Left ventricle myocardium superior (tissue), 1 donor: ENCODE data around the gene GPR78. TPM values are rescaled to one million over a fixed set of nuclear protein-coding genes. Genes with fewer than 3 reads are reported as not detected.
"Not testable (repeated sequence)": the region's sequence is repeated elsewhere in the genome, so short reads cannot be mapped to it uniquely, and the experiment has no call there.

ENCODE experiments used
- ATAC-seq: fragments of 200-7000 bp; cut with Tn5 transposase; one replicate; pipeline ENCODE4 v1.9.1; 2020; ENCODE audit warnings: mild to moderate bottlenecking, moderate library complexity
- DNase-seq: peaks from one replicate; pipeline ENCODE4 v3.0.0-alpha.2; 2020
- intact Hi-C: fragments of 100-400 bp; cut with micrococcal nuclease; formaldehyde crosslinking; loops from one replicate; pipeline ENCODE4 v1.11.0; 2022
- total RNA-seq: library from RNA; stranded (reverse); fragmentation: NEBNext Ultra II Directional; extraction: Animal tissue kit (Norgen Biotek cat#: 25700); gene quantifications from one replicate; pipeline ENCODE4 v1.2.1, GENCODE V29; 2021
- donor health status: DM: no; HTN: yes; CAD: no; lungs with severe emphysema.

Gene GPR78
- total RNA-seq, 1 donor from 2014 or later = not detected

- DNase-seq = peak; percentile 55
- intact Hi-C loops = no loop called here
- ATAC-seq = peak; percentile 26
Observed at GRCh38 chr4:8607603-8608481, 27.6 kb downstream of the GPR78 start.

- no peak for ATAC-seq
- intact Hi-C loops = no loop called here
- DNase-seq = no peak
Observed at GRCh38 chr4:8608714-8609391, 28.7 kb downstream of the GPR78 start.

GRCh38 chr4:8609406-8609805 lies 29.2 kb downstream of the GPR78 start:
- DNase-seq (no peak), ATAC-seq (no peak)
- intact Hi-C loops = no loop called here

GRCh38 chr4:8609824-8610350 lies 29.7 kb downstream of the GPR78 start:
- DNase-seq = no peak
- intact Hi-C loops = no loop called here
- no peak for ATAC-seq

DNA sequence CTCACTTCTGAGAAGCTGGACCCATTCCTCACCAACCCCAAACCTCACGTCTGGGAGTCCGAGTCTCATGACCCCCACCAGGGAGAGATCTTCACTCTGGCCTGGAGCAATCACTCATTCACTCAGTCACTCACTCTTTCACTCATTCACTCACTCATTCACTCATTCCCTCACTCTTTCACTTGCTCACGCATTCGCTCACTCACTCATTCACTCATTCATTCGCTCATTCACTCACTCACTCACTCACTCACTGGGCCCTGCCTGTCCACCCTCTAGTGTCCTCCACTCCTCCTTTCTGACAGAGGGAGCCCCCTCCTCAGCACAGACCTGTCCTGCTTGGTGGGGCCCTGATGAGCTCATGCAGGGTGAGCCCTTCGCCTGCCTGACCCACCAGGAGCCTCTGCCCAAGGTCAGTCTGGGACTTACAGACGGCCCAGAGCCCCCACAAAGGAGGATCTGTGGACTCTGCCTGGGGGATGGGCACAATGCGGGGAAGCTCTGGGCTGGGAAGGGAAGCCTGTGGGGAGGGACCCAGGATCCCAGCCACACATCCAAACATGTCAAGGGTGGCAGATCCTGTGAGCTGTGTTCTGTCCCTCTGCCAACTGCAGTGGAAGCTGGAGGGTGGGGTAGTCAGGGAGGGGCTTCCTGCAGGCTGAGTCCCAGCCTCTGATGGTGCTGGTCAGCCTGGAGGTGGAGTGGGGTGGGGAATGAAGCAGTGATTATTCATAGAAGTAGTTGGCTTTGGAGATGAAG lies 30.8 kb downstream of the GPR78 start:
- ATAC-seq = peak; percentile 75
- intact Hi-C loops = no loop called here
- peak; percentile 40 for DNase-seq

- no peak for ATAC-seq
- intact Hi-C loops = no loop called here
- DNase-seq = no peak
Observed at GRCh38 chr4:8612646-8613045, 32.5 kb downstream of the GPR78 start.

DNA sequence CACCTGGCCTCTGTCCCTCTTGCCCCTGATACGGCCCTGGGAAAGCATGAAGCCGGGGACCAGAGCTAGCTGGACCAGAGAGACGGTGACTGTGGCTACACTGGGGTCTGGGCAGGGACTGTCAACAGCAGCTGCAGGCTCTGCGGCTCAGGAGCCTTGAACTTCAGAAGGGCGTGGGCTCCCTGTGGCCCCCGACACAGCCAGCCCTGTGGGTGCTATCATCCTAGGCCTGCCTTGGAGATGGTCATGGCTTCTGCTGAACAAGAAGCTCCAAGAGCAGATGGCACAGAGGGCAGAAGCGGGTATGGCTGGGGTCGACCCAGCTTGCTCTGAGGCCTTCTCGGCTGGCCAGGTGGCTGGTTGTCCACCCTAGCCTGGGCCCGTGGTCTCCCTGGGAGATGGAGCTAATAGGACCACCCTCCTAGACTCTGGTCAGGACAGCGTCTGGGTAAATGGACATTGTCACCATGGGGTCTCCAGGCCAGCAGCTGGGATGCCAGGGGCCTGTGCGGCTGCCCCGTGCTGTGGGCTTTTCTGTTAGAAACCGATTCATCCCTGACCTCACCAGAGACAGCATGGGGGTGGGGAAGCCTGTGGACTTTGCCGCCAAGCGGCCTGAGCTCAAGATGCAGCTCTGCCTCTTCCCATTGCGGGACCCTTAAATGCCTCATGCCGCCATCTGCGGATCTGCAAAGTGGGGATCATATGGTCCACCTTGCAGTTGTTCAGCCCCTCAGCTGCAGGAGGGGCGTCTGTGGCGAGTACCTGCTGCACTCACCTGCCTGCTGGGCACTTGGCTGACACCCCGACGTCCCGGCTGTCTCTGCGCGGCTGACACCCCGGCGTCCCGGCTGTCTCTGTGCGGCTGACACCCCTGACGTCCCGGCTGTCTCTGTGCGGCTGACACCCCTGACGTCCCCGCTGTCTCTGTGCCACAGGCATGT lies 33.5 kb downstream of the GPR78 start:
- intact Hi-C loops = no loop called here
- ATAC-seq = no peak
- DNase-seq = peak; percentile 3

GRCh38 chr4:8614365-8615193 lies 34.4 kb downstream of the GPR78 start:
- no peak for ATAC-seq
- peak; percentile 3 for DNase-seq
- intact Hi-C loops = no loop called here

DNA sequence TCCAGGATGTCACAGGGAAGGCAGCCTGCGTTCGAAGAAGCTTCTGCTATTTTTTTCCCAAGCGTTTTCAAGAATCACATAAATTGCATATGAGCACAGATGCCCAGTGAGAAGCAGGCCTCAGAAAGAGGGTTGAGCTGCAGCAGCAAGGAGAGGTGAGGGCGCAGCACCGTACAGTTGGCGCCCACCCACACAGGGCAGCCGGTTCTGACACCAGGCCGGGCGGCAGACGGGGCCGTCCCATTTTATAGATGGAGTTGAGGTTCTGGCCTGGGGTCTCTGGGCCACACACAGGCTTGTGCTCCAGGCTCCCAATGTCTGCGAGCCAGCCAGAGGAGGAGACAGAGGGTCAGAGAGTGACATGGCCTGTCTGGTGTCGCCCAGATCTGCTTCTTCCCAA lies 35.2 kb downstream of the GPR78 start:
- DNase-seq = peak; percentile 8
- no peak for ATAC-seq
- intact Hi-C loops = no loop called here

DNA sequence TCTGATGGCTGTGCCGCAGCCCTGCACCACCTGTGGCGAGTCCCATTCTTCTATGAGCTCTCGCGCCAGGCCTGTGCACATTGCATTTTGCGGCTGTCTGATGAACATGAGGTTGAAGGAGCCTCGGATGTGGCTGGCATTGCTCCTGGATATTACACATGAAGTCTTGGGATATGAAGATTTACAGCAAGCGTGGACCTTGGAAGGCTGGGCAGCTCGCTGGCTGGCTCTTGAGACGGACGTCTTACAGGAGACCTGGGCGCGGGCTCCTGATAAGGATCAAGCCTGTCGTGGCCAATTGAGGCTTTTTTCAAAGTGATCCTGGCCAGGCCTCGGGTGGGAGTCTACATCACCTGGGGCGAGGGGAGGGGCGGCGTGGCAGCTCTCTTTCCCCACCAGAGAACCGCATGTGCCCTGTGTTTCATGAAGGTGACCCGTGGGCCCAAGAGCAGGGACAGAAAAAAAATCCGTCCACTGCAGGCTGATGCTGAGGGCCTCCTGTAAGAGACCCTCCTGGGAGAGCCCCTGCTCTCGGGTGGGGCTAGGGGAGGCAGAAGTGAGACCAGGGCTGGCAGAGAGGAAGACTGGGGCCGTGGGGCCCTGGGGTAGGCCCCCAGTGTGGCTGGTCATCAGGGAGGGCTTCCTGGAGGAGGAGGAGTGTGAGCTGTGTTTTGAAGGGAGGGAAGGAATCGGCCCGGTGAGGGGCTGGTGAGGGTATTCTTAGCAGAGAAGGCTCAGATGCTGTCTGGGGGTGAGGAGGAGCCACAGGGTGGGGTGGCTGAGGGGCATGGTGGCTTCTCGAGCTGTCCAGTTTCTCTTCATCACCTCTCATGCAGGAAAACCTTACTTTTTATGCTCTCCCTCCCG lies 36.0 kb downstream of the GPR78 start:
- ATAC-seq (no peak), DNase-seq (peak; percentile 16)
- intact Hi-C loops = no loop called here

- DNase-seq (no peak), ATAC-seq (no peak)
- intact Hi-C loops = no loop called here
Observed at GRCh38 chr4:8616831-8617230, 36.6 kb downstream of the GPR78 start.

- ATAC-seq (no peak), DNase-seq (no peak)
Observed at GRCh38 chr4:8617486-8618040, 37.4 kb downstream of the GPR78 start.

GRCh38 chr4:8618421-8618820 lies 38.2 kb downstream of the GPR78 start:
- no peak for ATAC-seq
- DNase-seq = peak; percentile 9
- intact Hi-C loops = no loop called here

More at GRCh38 chr4:8617486-8618040, 37.4 kb downstream of the GPR78 start:
- intact Hi-C loops = no loop called here

- ATAC-seq = no peak
- peak; percentile 18 for DNase-seq
- intact Hi-C loops = no loop called here
Observed at GRCh38 chr4:8618961-8619720, 38.9 kb downstream of the GPR78 start.

- intact Hi-C loops, DNase-seq, ATAC-seq: not testable (repeated sequence)
Observed at GRCh38 chr4:8621135-8621534, 40.9 kb downstream of the GPR78 start.
